ENCODE data around the gene DNAH1. TPM values are rescaled to one million over a fixed set of nuclear protein-coding genes. Genes with fewer than 3 reads are reported as not detected.

DNAH1 gene
- total and polyA plus RNA-seq, 2 of the 13 experiments (the other 11 are each of a cell fraction or from before 2014, with no cell fraction given) = 0.64 to 3.5 TPM

- TF ChIP-seq, protein P1, sequence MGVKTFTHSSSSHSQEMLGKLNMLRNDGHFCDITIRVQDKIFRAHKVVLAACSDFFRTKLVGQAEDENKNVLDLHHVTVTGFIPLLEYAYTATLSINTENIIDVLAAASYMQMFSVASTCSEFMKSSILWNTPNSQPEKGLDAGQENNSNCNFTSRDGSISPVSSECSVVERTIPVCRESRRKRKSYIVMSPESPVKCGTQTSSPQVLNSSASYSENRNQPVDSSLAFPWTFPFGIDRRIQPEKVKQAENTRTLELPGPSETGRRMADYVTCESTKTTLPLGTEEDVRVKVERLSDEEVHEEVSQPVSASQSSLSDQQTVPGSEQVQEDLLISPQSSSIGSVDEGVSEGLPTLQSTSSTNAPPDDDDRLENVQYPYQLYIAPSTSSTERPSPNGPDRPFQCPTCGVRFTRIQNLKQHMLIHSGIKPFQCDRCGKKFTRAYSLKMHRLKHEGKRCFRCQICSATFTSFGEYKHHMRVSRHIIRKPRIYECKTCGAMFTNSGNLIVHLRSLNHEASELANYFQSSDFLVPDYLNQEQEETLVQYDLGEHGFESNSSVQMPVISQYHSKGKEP (CRISPR knock-in tag; IDR thresholded peaks at IDR 0.05) = no peak
- TF ChIP-seq NR2F1 (CRISPR knock-in tag; IDR thresholded peaks at IDR 0.05) (peak in 1 of 2 experiments; percentile 26; a peak in 1 of 4 replicates), BORCS8-MEF2B (CRISPR knock-in tag; IDR thresholded peaks at IDR 0.05) (0 out of 2 replicates have a peak, but pooled peaks have one; percentile 24), RFXAP (CRISPR knock-in tag; IDR thresholded peaks at IDR 0.05; ENCODE audit: borderline replicate concordance) (no peak), MXI1 (IDR thresholded peaks at IDR 0.05; ENCODE audit: borderline replicate concordance, low read depth, low read length) (peak; percentile 46; the same call in 1 of the 3 replicates), NR2C2 (CRISPR knock-in tag; IDR thresholded peaks at IDR 0.05; ENCODE audit: borderline replicate concordance) (peak; percentile 83), HOMEZ (CRISPR knock-in tag; IDR thresholded peaks at IDR 0.05; ENCODE audit: low read depth) (peak; percentile 46; the same call in 1 of the 2 replicates), ZNF781 (CRISPR knock-in tag; IDR thresholded peaks at IDR 0.05; ENCODE audit: borderline replicate concordance, not compliant biosample characterization) (no peak), MTA1 (CRISPR knock-in tag; IDR thresholded peaks at IDR 0.05; ENCODE audit: borderline replicate concordance) (peak; percentile 75; the same call in 1 of the 2 replicates), CBX1 (IDR thresholded peaks at IDR 0.05; ENCODE audit: low read depth) (peak; percentile 28), ZSCAN22 (CRISPR knock-in tag; IDR thresholded peaks at IDR 0.05) (no peak), ZBTB25 (CRISPR knock-in tag; IDR thresholded peaks at IDR 0.05) (peak; percentile 34; the same call in 1 of the 2 replicates), CEBPG (CRISPR knock-in tag; IDR thresholded peaks at IDR 0.05) (peak; percentile 23; the same call in 1 of the 2 replicates), ZBTB33 (CRISPR knock-in tag; IDR thresholded peaks at IDR 0.05) (no peak), HNF4A (CRISPR knock-in tag; IDR thresholded peaks at IDR 0.05) (peak; percentile 89), KLF11 (CRISPR knock-in tag; IDR thresholded peaks at IDR 0.05) (no peak), ZNF775 (CRISPR knock-in tag; IDR thresholded peaks at IDR 0.05; ENCODE audit: borderline replicate concordance) (peak; percentile 38; the same call in 1 of the 2 replicates), KDM5B (CRISPR knock-in tag; IDR thresholded peaks at IDR 0.05; ENCODE audit: borderline replicate concordance) (peak; percentile 28; the same call in 1 of the 2 replicates)
- TF ChIP-seq, protein P2, sequence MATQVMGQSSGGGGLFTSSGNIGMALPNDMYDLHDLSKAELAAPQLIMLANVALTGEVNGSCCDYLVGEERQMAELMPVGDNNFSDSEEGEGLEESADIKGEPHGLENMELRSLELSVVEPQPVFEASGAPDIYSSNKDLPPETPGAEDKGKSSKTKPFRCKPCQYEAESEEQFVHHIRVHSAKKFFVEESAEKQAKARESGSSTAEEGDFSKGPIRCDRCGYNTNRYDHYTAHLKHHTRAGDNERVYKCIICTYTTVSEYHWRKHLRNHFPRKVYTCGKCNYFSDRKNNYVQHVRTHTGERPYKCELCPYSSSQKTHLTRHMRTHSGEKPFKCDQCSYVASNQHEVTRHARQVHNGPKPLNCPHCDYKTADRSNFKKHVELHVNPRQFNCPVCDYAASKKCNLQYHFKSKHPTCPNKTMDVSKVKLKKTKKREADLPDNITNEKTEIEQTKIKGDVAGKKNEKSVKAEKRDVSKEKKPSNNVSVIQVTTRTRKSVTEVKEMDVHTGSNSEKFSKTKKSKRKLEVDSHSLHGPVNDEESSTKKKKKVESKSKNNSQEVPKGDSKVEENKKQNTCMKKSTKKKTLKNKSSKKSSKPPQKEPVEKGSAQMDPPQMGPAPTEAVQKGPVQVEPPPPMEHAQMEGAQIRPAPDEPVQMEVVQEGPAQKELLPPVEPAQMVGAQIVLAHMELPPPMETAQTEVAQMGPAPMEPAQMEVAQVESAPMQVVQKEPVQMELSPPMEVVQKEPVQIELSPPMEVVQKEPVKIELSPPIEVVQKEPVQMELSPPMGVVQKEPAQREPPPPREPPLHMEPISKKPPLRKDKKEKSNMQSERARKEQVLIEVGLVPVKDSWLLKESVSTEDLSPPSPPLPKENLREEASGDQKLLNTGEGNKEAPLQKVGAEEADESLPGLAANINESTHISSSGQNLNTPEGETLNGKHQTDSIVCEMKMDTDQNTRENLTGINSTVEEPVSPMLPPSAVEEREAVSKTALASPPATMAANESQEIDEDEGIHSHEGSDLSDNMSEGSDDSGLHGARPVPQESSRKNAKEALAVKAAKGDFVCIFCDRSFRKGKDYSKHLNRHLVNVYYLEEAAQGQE (IDR thresholded peaks at IDR 0.05; ENCODE audit: borderline replicate concordance in 1 of 2, low read depth in 1 of 2, low read length in 2 of 2) = no peak; a peak in 1 of 4 replicates
Measured at GRCh38 chr3:52429779-52430415, 113.8 kb downstream of the DNAH1 start (continued).
